NB4 (cell line): ENCODE measurements around the gene SFXN2.
"Not testable (repeated sequence)": the region's sequence is repeated elsewhere in the genome, so short reads cannot be mapped to it uniquely, and the experiment has no call there.

Source experiments
- CTCF ChIP-seq: IDR thresholded peaks from one replicate; pipeline ENCODE4 v1.5.1; 2012; ENCODE audit warnings: low read depth, low read length
- MAX ChIP-seq: IDR thresholded peaks from 2 replicates; pipeline ENCODE4 v1.6.1; 2011; ENCODE audit warnings: low read depth, low read length
- POLR2A ChIP-seq: IDR thresholded peaks from 2 replicates; pipeline ENCODE4 v1.6.1; 2011; ENCODE audit warnings: mild to moderate bottlenecking; ENCODE audit not compliant: insufficient read length; ENCODE audit errors: extremely low read depth

GRCh38 chr10:102758933-102759262, 44.5 kb downstream of the SFXN2 start:
- TF ChIP-seq CTCF, POLR2A, MAX: not testable (repeated sequence)
